Amygdala (tissue), 56 donors: ENCODE data around the gene KLHL30.

Source experiments
- DNase-seq, 56 donors: peaks; one replicate each; lab custom pipeline; 2025; lab: John Stamatoyannopoulos, UW

Gene KLHL30

GRCh38 chr2:238130111-238130695, 8.3 kb upstream of the KLHL30 start:
- no peak for DNase-seq

- DNase-seq = no peak
Observed at GRCh38 chr2:238130696-238131628, 7.5 kb upstream of the KLHL30 start.

GRCh38 chr2:238131761-238132462, 6.6 kb upstream of the KLHL30 start:
- DNase-seq = no peak

- DNase-seq = peak in 12 of 56 donors; percentile 7 to 44 (median 21)
Observed at GRCh38 chr2:238132463-238133450, 5.7 kb upstream of the KLHL30 start.

- no peak for DNase-seq
Observed at GRCh38 chr2:238133499-238134392, 4.7 kb upstream of the KLHL30 start.

- DNase-seq = no peak
Observed at GRCh38 chr2:238134393-238134785, 4.1 kb upstream of the KLHL30 start.

GRCh38 chr2:238135601-238136150, 2.8 kb upstream of the KLHL30 start:
- no peak for DNase-seq

- DNase-seq = peak in 1 of 56 donors; percentile 10
Observed at GRCh38 chr2:238136820-238137537, 1.5 kb upstream of the KLHL30 start.

GRCh38 chr2:238137885-238138284, 583 bp upstream of the KLHL30 start:
- DNase-seq = no peak

GRCh38 chr2:238139196-238140039, 950 bp downstream of the KLHL30 start:
- DNase-seq = peak in 1 of 56 donors; percentile 20

- no peak for DNase-seq
Observed at GRCh38 chr2:238140040-238140439, 1.6 kb downstream of the KLHL30 start.

GRCh38 chr2:238140721-238141540, 2.5 kb downstream of the KLHL30 start:
- no peak for DNase-seq

- DNase-seq = no peak
Observed at GRCh38 chr2:238141541-238142318, 3.3 kb downstream of the KLHL30 start.

GRCh38 chr2:238142382-238143205, 4.1 kb downstream of the KLHL30 start:
- no peak for DNase-seq
